Thyroid gland (tissue), 4 donors: Measurements from ENCODE around the gene AXDND1. TPM values are rescaled to one million over a fixed set of nuclear protein-coding genes. Genes with fewer than 3 reads are reported as not detected.

ENCODE experiments used
- DNase-seq, 2 donors: peaks; one replicate each; pipeline ENCODE4 v3.0.0-alpha.2; 2019
- H3K27ac ChIP-seq, 3 donors: fragments of 200-600 bp; sonication (generic); 1 replicate in 2 of 3; 2 replicates in 1 of 3; pipeline ENCODE4 v1.5.1; 2016 to 2019; ENCODE audit warnings: mild to moderate bottlenecking in 1 of 3, moderate library complexity in 1 of 3
- H3K27me3 ChIP-seq: fragments of 200-600 bp; sonication (generic); one replicate; pipeline ENCODE4 v1.5.1; 2019
- H3K36me3 ChIP-seq, 2 donors: fragments of 200-600 bp; sonication (generic); one replicate each; pipeline ENCODE4 v1.5.1; 2016 to 2019
- H3K4me1 ChIP-seq, 2 donors: fragments of 200-600 bp; sonication (generic); one replicate each; pipeline ENCODE4 v1.5.1; 2017 to 2019
- H3K4me3 ChIP-seq, 3 donors: fragments of 200-600 bp; sonication (generic); replicated peaks in 1 of 3; 1 replicate in 2 of 3; 2 replicates in 1 of 3; pipeline ENCODE4 v1.5.1; 2016; ENCODE audit warnings: mild to moderate bottlenecking in 1 of 3
- H3K9me3 ChIP-seq: fragments of 200-600 bp; sonication (generic); one replicate; pipeline ENCODE4 v1.5.1; 2017
- POLR2A ChIP-seq, 2 donors: fragments of 450-650 bp; IDR thresholded peaks; one replicate each; pipeline ENCODE4 v1.6.1; 2017; ENCODE audit warnings: antibody characterized with exemption in 2 of 2, mild to moderate bottlenecking in 2 of 2, moderate library complexity in 1 of 2
- WGBS, 2 donors: methylation state at CpG; one replicate each; pipeline ENCODE4 v1.1.5; 2017; 5-methylcytosine and 5-hydroxymethylcytosine counted together
- intact Hi-C: fragments of 100-400 bp; cut with DNase I; formaldehyde crosslinking; loops from one replicate; pipeline ENCODE4 v1.15.1; 2023
- total RNA-seq, 4 donors: library from RNA; depleted of rRNA; stranded (reverse); fragments of >200 nt; gene quantifications; one replicate each; pipeline ENCODE4 v1.2.3, GENCODE V29; 2016
- TF ChIP-seq, protein P1 (sequence below), 6 experiments: fragments of 200-600 bp in 3 of 6; fragments of 450-650 bp in 3 of 6; sonication (generic) in 3 of 6; IDR thresholded peaks; one replicate each; pipeline ENCODE4 v1.5.1; 2016 to 2019; ENCODE audit warnings: antibody characterized with exemption in 6 of 6, mild to moderate bottlenecking in 2 of 6, inconsistent platforms in 1 of 6, moderate library complexity in 1 of 6

AXDND1 gene
- total RNA-seq, 4 donors from 2014 or later = 0.27 to 4.0 (median 2.1) TPM

DNA sequence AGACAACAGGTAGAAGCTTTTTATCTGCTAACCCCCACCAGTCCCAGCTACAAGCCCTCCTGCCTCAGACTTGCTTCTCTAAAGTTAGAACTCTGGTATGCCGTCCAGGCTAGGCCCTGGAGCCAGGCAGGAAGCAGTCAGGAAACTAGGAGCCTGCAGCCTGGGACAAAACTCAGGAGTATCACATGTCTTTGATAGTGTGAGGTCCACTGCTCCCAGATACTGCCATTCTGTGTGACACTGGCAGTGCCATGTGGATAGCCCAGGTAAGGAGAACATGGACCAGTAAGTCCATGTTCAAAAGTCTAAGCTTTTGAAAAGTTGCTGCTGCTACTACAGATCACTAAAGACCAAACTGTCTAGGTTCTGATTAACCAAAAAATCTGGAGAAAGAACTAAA, 164.6 kb downstream of the AXDND1 start:
- H3K27ac ChIP-seq = no peak overlapping the region
- WGBS, 2 donors = 63 to 80% methylated on average over 1 of the region's 1 CpG
- no peak for TF ChIP-seq POLR2A (IDR thresholded peaks at IDR 0.05)
- TF ChIP-seq, protein P1, sequence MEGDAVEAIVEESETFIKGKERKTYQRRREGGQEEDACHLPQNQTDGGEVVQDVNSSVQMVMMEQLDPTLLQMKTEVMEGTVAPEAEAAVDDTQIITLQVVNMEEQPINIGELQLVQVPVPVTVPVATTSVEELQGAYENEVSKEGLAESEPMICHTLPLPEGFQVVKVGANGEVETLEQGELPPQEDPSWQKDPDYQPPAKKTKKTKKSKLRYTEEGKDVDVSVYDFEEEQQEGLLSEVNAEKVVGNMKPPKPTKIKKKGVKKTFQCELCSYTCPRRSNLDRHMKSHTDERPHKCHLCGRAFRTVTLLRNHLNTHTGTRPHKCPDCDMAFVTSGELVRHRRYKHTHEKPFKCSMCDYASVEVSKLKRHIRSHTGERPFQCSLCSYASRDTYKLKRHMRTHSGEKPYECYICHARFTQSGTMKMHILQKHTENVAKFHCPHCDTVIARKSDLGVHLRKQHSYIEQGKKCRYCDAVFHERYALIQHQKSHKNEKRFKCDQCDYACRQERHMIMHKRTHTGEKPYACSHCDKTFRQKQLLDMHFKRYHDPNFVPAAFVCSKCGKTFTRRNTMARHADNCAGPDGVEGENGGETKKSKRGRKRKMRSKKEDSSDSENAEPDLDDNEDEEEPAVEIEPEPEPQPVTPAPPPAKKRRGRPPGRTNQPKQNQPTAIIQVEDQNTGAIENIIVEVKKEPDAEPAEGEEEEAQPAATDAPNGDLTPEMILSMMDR (IDR thresholded peaks at IDR 0.05) = no peak
- H3K27me3 ChIP-seq = no peaks in the 10 kb centered on the region
- H3K36me3 ChIP-seq = no peaks in the 10 kb centered on the region
- no peak overlapping the region for H3K4me3 ChIP-seq
- intact Hi-C loops = no loop called here
- no peaks in the 10 kb centered on the region for H3K9me3 ChIP-seq
- no peaks in the 10 kb centered on the region for H3K4me1 ChIP-seq
- DNase-seq = no peak

DNA sequence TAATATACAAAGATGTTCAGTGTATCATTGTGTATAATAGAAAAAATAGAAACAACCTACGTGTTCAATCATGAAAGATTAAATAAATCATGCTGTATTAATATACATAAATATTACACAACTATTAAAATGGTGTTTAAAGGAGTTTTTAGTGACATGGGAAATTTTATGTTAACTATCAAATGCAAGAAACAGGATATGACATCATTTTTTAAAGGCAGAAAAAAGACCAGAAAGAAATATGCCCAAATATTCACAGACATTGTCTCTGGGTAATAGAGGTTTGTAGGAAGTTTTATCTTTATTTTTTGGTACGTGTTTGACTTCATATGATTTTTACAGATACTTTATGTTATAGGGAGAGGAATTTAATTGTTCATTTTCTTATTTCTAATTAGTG, 176.0 kb downstream of the AXDND1 start:
- Histone ChIP-seq H3K4me3 (no peak overlapping the region), H3K36me3 (no peaks in the 10 kb centered on the region), H3K27me3 (no peaks in the 10 kb centered on the region), H3K4me1 (peaks cover 8 to 15% of the 10 kb centered on the region in 2 donors), H3K27ac (no peak overlapping the region), H3K9me3 (no peaks in the 10 kb centered on the region)
- TF ChIP-seq POLR2A (IDR thresholded peaks at IDR 0.05) = no peak
- TF ChIP-seq, protein P1 (IDR thresholded peaks at IDR 0.05) = no peak
- 78 to 87% methylated on average over 2 of the region's 2 CpGs for WGBS, 2 donors
- DNase-seq = no peak
- intact Hi-C loops = no loop called here

DNA sequence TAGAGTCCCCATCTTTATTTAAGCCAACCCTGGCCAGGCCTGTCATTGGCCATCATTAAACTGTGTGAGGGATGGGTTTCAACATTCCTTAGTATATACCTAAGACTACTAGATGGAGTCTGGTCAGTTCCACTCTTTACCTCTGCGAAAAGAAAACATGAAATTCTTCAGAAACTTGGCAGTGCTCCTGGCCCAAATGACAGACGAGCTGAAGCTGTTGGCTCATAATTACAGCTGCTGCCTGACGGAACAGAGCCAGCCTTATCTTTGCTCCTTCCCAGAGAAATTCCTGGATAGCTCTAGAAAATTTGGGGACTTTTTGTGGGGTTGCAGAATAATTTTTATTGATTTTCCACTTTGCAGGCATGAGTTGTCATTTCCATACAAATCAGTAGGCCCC, 179.6 kb downstream of the AXDND1 start:
- intact Hi-C loops = no loop called here

DNA sequence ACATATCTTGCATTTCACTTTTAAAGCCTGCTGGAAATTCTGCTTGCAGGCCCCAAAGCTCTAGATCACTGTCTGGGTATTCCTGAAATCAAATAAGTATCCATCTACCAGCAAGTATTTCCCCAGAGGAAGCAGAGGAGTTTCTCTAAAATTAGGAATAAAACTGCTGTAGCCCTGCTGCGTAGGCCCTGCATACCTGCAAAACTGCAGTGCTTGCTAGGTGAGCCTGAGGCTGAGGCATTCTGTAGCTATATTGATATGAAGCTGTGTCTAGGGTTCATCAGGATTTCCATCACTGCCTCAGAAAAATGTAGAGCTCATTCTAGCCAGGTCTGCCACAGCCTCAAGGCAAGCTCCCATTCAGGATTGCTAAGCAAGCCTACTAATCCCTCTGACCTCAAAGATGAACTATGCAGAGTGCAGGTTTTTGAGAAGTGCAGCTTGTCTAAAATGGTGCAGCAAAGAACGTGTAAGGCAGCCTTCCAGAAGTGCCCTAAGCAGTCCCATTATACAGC, 181.3 kb downstream of the AXDND1 start:
- TF ChIP-seq POLR2A (IDR thresholded peaks at IDR 0.05) = no peak
- TF ChIP-seq, protein P1 (IDR thresholded peaks at IDR 0.05) = no peak
- 91 to 100% methylated on average over 1 to 2 of the region's 2 CpGs for WGBS, 2 donors
- Histone ChIP-seq H3K27me3 (no peaks in the 10 kb centered on the region), H3K36me3 (no peaks in the 10 kb centered on the region), H3K4me3 (no peak overlapping the region), H3K27ac (no peak overlapping the region), H3K4me1 (peaks cover 8 to 15% of the 10 kb centered on the region in 2 donors), H3K9me3 (no peaks in the 10 kb centered on the region)
- DNase-seq = no peak
- intact Hi-C loops = no loop called here

More for the DNA sequence above, 179.6 kb downstream of the AXDND1 start:
- Histone ChIP-seq H3K9me3 (no peaks in the 10 kb centered on the region), H3K27me3 (no peaks in the 10 kb centered on the region), H3K4me3 (no peak overlapping the region), H3K27ac (peak overlapping the region in 1 of 3 donors; percentile 52), H3K4me1 (peaks cover 8 to 15% of the 10 kb centered on the region in 2 donors), H3K36me3 (no peaks in the 10 kb centered on the region)
- DNase-seq = peak; percentile 71 to 80
- TF ChIP-seq, protein P1 (IDR thresholded peaks at IDR 0.05) = peak in 1 of 6 experiments; percentile 22
- no peak for TF ChIP-seq POLR2A (IDR thresholded peaks at IDR 0.05)
- 14 to 21% methylated on average over 3 of the region's 3 CpGs for WGBS, 2 donors

DNA sequence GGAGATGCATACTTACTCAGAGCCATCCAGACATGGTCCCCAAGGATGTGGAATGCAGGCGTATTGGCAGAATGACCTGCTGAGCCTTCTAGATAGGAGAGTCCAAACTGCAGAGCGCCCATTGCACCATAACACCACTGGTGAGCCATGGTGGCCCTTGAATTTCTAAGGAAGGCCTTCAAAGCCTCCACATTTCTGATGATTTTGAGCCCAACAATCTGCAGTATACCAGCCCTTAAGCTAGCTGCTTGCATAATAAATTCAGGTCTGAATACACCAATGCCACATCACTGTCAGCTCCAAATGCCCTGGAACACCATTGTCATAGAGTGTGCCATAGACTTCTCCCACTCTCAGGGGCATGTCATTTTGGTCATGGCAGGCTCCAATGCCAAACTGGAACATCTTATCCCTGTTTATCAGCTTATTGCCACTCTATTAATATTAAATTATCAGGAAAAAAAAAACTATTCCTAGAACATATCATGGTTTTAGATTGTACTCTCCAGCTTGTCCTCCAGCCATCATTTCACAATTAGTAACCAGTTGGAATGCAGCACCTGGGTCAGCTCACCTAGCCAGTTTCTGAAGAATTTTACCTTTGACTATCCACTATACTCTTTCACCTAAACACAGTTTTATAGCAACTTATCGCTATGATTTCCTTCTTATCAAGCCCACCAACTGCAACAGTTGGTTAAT, 183.0 kb downstream of the AXDND1 start:
- no peak overlapping the region for H3K27ac ChIP-seq
- no peaks in the 10 kb centered on the region for H3K36me3 ChIP-seq
- WGBS, 2 donors = 73 to 85% methylated on average over 3 of the region's 3 CpGs
- H3K4me1 ChIP-seq = peaks cover 8 to 15% of the 10 kb centered on the region in 2 donors
- no peak for TF ChIP-seq POLR2A (IDR thresholded peaks at IDR 0.05)
- TF ChIP-seq, protein P1 (IDR thresholded peaks at IDR 0.05) = no peak
- no peaks in the 10 kb centered on the region for H3K9me3 ChIP-seq
- intact Hi-C loops = no loop called here
- no peaks in the 10 kb centered on the region for H3K27me3 ChIP-seq
- no peak overlapping the region for H3K4me3 ChIP-seq
- DNase-seq = no peak
